ENCODE results near the gene CADM4.

- TF ChIP-seq RAD21 (IDR thresholded peaks at IDR 0.05; ENCODE audit: low read depth): no peak
- TF ChIP-seq EP300 (IDR thresholded peaks at IDR 0.05; ENCODE audit: borderline replicate concordance): no peak
- no peak for TF ChIP-seq TAF1 (IDR thresholded peaks at IDR 0.05; ENCODE audit: low read depth)
- TF ChIP-seq TEAD4 (IDR thresholded peaks at IDR 0.05): no peak
- no peak for TF ChIP-seq MAX (IDR thresholded peaks at IDR 0.05)
- TF ChIP-seq YY1 (IDR thresholded peaks at IDR 0.05; ENCODE audit: low read depth): no peak
- TF ChIP-seq FOXM1 (IDR thresholded peaks at IDR 0.05; ENCODE audit: borderline replicate concordance, low read depth): no peak
- TF ChIP-seq TCF12 (IDR thresholded peaks at IDR 0.05; ENCODE audit: low read depth): no peak
- no peak for TF ChIP-seq EGR1 (IDR thresholded peaks at IDR 0.05)
Observed at GRCh38 chr19:43658001-43658400, 18.4 kb upstream of the CADM4 start.
